Thyroid gland (tissue), 4 donors: ENCODE measurements around the gene CSF2RB.

ENCODE experiments used
- POLR2A ChIP-seq, 2 donors: fragments of 450-650 bp; IDR thresholded peaks; one replicate each; pipeline ENCODE4 v1.6.1; 2017; ENCODE audit warnings: antibody characterized with exemption in 2 of 2, mild to moderate bottlenecking in 2 of 2, moderate library complexity in 1 of 2
- TF ChIP-seq, protein P1 (sequence below), 6 experiments: fragments of 200-600 bp in 3 of 6; fragments of 450-650 bp in 3 of 6; sonication (generic) in 3 of 6; IDR thresholded peaks; one replicate each; pipeline ENCODE4 v1.5.1; 2016 to 2019; ENCODE audit warnings: antibody characterized with exemption in 6 of 6, mild to moderate bottlenecking in 2 of 6, inconsistent platforms in 1 of 6, moderate library complexity in 1 of 6

DNA sequence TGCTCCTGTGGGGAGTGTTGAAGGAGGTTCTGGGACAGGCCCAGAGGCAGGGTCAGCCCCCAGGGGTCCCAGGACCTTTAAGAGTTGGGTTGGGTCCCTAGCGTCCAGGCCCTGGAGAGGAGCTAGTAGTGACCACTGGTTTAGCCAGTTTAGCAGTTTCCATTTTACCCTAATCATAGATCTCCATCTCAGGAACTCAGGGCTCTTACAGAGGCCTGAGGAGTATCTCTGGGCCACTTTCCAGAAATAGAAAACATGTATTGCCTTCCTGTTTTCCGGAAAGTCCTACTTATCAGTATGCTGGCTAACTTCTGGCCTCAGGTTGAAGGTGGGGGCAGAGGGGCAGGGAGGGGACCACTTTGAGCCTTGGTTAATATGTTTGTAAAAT lies 39.1 kb upstream of the CSF2RB start:
- TF ChIP-seq, protein P1, sequence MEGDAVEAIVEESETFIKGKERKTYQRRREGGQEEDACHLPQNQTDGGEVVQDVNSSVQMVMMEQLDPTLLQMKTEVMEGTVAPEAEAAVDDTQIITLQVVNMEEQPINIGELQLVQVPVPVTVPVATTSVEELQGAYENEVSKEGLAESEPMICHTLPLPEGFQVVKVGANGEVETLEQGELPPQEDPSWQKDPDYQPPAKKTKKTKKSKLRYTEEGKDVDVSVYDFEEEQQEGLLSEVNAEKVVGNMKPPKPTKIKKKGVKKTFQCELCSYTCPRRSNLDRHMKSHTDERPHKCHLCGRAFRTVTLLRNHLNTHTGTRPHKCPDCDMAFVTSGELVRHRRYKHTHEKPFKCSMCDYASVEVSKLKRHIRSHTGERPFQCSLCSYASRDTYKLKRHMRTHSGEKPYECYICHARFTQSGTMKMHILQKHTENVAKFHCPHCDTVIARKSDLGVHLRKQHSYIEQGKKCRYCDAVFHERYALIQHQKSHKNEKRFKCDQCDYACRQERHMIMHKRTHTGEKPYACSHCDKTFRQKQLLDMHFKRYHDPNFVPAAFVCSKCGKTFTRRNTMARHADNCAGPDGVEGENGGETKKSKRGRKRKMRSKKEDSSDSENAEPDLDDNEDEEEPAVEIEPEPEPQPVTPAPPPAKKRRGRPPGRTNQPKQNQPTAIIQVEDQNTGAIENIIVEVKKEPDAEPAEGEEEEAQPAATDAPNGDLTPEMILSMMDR (IDR thresholded peaks at IDR 0.05) = no peak
- no peak for TF ChIP-seq POLR2A (IDR thresholded peaks at IDR 0.05)
